GM18861 (cell line): ENCODE measurements around the gene CERS6.
"Not testable (repeated sequence)": the region's sequence is repeated elsewhere in the genome, so short reads cannot be mapped to it uniquely, and the experiment has no call there.

ENCODE experiments used
- ATAC-seq: cut with Tn5 transposase; IDR thresholded peaks from one replicate; pipeline ENCODE4 v1.9.1; 2021; ENCODE audit not compliant: unreplicated experiment

CERS6 gene, protein sequence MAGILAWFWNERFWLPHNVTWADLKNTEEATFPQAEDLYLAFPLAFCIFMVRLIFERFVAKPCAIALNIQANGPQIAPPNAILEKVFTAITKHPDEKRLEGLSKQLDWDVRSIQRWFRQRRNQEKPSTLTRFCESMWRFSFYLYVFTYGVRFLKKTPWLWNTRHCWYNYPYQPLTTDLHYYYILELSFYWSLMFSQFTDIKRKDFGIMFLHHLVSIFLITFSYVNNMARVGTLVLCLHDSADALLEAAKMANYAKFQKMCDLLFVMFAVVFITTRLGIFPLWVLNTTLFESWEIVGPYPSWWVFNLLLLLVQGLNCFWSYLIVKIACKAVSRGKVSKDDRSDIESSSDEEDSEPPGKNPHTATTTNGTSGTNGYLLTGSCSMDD

DNA sequence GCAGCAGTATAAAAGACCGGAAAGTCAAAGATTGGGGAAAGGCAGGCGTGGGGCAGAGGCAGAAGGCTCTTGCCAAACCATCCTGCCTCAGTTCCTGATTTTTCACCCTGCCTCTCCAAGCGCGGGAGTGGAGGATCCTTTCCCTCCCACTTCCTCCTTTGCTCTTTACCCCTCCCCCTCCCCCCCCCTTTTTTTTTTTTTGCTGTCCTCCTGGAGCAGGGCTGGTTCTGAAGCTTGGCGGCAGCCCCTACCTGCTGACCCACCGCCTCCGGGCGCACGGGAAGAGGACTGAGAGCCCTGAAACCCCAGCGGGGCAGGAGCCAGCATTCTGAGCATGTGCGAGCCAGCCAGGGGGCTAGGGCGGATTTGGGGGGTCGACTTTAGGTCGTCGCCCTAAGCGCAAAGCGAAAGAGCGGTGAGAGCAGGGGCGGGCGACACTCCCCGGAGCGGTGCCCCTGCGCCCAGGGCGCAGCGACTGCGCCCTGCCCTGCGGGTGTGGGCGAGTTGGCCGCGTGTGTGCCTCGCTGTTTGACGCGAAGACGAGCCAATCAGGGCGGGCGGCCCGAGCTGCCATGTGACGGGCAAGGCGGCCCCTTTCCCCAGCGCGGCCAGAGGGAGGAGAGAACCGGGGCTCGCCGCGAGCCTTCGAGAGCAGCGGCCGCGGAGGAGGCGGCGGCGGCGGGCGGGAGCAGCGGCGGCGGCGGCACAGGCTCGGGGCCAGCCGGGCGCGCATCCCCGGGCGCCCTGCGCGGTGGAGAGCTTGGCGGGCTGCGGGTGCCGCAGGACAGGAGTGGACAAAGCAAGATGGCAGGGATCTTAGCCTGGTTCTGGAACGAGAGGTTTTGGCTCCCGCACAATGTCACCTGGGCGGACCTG, at the start of gene CERS6:
TSS of gene CERS6 (plus strand) at position 628 of the 876 bp plus-strand sequence. CDS start at position 805, 177 bp downstream.
- ATAC-seq = peak; percentile 87

DNA sequence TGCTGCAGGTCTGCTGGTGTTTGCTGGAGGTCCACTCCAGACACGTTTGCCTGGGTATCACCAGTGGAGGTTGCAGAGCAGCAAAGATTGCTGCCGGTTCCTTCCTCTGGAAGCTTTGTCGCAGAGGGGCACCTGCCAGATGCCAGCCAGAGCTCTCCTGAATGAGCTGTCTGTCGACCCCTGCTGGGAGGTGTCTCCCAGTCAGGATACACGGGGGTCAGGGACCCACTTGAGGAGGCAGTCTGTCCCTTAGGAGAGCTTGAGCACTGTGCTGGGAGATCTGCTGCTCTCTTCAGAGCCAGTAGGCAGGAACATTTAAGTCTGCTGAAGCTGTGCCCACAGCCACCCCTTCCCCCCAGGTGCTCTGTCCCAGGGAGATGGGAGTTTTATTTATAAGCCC, 43.8 kb upstream of the CERS6 start:
- not testable (repeated sequence) for ATAC-seq

DNA sequence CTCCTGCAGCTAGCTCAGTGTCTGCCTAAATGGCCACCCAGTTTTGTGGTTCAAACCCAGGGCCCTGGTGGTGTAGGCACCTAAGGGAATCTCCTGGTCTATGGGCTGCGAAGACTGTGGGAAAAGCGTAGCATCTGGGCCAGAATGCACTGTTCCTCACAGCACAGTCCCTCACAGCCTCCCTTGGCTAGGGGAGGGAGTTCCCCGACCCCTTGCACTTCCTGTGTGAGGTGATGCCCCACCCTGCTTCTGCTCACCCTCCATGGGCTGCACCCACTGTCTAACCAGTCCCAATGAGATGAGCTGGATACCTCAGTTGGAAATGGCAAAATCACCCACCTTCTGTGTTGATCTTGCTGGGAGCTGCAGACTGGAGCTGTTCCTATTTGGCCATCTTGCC, 43.0 kb upstream of the CERS6 start:
- ATAC-seq = not testable (repeated sequence)

DNA sequence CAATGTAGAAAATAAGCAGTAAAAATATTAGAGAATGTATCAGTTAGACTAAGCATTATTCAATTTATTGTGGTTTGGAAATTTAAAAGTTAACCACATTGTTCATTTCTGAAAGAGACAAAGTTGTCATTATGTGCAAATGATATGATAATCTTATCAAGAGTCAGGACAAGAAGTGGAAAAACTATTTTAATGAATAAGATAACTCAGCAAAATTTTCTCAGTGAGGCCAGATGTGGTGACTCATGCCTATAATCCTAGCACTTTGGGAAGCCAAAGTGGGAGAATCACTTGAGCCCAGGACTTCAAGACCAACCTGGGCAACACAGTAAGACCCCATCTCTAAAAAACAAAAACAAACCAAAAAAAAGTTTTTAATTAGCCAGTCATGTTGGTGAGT, 39.5 kb upstream of the CERS6 start:
- ATAC-seq = no peak

DNA sequence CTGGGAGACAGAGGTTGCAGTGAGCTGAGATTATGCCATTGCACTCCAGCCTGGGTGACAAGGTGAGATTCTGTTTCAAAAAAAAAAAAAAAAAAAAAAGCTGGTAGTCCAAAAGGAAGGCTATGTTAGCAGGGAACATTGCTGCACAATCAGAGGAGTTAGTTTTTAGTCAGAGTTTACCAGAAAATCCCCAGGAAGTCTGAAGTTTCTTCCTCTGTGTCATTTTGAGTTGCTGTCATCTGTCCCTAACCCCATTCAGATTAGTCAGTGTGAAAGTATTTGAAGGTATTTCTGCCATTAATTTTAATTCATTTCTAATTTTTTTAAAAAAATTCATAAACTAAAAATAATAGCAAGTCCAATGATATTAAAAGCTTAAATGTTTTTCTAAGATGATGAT, 33.5 kb upstream of the CERS6 start:
- peak; percentile 84 for ATAC-seq

DNA sequence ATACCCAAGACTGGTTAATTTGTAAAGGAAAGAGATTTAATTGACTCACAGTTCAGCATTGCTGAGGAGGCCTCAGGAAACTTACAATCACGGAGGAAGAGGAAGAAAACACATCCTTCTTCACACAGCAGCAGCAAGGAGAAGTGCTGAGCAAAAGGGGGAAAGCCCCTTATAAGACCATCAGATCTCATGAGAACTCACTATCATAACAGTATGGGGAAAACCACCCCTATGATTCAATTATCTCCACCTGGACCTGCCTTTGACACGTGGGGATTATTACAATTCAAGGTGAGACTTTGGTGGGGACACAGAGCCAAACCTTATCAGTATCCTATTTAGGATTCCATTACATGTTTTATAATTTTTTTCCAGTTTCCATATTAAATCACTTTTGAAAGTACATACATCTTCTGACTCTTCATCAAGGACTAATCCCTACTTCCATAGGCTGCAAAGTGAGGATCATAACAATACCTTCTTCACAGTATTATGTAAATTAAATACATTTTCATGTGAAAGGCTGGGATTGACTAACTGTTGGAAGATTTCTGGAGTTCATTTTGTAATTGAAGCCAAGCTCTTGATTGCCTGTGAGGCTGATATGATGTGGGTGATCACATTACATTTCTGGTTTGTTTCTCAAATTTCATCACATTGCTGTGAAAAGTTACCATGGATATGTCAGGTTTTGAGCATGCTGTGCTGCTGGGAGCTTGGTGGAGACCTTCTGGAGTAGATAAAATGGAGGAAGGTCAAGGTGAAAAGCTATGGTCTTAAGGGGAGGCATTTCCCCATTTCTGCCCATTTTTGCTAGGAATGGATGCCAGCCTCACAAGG, 31.7 kb upstream of the CERS6 start:
- no peak for ATAC-seq

DNA sequence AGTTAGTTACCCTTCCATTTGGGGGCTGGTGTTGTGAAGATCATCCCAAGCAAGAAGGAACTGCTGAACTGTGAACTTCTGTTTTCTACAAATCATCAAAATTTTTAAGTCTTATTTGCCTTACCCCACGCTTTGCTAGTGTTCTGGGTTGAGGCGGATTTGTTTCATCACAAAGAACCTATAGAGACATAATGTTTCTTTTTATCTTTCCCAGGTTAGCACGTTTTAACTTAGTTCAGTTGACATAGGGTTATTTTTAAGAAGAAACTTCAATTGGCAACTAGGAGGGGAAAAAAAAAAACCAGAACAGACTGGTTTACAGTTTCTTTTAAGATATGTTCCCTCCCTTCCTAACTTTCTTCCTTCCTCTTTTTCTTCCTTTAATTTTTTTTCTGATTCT, 31.1 kb upstream of the CERS6 start:
- ATAC-seq = no peak

DNA sequence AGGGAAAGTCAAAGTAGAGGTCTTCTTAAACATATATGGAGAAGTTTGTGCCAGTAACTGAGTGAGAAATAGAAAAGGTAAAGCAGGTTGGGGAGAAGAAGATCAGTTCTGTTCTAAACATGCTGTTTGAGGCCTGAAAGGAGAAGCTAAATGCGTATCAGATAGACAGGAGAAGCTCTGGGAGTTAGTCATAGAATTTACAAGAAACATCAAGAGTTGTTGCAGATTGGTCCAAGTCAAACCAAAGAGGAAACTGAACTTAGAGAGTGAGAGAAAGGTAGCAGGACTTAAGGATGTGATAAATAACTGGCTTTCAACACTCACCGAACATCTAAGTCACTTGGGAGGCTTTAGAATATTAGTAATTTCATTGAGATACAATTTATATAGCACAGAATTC, 29.2 kb upstream of the CERS6 start:
- no peak for ATAC-seq

DNA sequence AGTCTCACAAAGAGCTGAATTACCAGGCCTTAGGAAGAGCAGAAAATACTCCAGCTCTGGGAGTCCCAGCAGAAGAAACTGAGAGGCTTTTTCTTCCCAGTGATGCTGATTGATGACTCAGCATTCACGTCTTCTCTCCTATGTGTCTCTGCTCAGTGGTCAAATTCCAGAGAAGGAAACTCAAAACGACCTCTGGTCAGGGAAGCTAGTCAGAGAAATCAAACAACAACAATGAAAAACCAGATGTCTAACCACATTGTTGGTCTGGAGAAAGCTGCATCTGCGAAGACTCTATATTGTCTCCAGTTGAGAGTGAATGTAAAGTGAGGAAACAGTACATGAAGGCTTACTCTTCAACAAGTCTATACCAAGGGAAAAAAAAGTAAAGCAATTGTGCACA, 28.6 kb upstream of the CERS6 start:
- ATAC-seq = no peak

DNA sequence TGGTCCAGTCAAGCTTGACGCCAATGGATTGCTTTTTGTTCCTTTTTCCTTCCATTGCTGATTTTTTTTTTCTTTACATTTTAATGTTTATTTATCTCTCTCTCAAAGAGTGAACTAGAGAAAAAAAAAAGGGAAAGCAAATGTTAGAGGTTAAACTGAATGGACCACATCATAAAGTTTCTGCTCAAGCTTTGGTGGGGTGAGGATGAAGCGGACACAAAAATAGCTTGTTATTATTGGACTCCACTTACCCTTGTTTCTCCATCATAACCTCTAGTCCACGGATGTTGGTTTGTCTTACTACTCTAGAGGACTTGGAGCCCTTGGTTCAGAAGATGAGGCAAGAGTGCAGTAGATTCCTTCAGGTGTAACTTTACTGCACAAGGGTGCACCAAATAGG, 27.6 kb upstream of the CERS6 start:
- ATAC-seq = no peak

DNA sequence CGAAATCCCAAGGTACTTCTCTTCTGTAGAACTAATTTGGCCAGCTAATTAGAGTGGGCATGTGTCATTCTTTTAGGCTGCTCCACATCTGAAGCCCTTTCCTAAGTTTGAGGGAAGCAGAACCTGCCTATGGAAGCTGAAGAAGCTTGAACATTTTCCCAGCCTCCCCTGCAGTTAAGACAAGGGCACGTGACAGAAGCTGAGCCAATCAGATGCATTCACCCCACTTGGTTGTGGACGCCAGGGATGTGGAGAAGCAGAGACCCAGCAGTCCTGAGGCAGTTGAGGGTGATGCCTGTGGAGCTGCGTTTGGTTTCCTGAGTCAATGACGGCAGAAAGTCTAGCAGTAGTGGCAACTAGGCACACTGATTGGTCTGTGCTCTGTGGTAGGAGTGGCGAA, 26.1 kb upstream of the CERS6 start:
- no peak for ATAC-seq

DNA sequence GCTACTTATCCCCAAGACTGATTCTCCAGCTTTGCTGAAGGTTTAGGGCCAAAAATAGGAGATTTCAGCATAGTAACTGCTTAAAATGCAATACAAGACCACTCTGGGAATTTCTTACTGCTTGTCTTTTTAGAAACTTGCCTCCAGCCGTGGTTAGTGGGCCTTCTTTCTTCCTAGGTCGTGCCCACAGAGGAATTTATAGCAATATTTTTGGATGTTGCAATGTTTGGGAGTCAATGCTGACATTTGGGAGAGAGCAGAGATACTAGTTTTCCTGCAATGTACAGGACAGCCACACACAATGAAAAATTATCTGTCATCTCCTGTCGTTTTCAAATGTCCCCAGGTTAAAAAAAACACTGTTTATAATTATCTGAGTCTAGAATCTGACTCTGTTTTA, 25.6 kb upstream of the CERS6 start:
- no peak for ATAC-seq

DNA sequence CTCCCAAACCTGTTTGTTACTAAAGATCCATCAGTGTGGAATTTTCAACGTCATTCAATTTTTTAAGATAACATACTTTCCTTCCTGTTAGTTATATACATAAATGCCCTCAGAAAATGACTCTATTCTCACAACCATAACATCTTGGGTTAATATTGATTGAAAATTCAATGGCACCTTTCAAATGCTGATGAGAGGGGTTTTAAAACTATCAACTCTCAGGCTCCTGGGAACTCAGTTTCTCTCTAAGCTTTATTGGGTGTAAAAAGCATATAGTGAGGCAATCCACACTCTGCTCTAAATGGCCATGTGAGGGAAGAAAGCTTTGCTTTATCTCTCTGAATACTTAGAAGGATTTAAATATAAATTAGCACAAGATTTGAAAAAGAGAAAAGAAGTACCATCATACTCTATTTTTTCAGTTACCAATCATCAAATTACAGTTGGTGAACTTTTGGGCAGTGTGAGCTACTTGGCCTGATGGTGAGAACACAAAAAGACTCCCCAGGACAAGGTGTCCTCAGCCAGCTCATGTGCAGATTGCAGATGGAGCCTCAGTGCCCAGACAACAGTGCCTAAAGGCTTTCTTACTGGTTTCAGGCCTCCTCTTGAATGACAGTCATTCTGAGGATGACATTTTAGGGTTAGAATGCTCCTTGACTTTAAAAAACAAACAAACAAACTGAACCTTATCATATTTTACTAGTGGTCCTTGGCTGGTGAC, 24.6 kb upstream of the CERS6 start:
- ATAC-seq = no peak

DNA sequence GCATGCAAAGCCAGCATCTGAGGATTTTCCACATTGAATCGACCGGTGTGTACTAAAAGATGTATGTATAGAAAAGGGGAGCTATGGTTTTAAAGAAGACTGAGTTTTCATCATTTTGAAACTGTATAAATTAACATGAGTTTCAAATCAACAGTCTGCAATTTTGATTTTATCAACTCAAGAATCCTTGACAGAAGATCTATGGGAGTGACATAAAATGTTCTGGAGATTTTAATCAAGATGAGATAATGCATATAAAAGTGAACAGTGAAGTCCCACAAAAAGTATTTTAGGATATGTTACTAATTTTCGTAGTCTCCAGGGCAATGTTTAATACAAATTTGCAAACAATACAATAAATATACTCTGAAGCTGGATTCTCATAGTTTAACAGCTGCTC, 24.0 kb upstream of the CERS6 start:
- ATAC-seq = no peak

DNA sequence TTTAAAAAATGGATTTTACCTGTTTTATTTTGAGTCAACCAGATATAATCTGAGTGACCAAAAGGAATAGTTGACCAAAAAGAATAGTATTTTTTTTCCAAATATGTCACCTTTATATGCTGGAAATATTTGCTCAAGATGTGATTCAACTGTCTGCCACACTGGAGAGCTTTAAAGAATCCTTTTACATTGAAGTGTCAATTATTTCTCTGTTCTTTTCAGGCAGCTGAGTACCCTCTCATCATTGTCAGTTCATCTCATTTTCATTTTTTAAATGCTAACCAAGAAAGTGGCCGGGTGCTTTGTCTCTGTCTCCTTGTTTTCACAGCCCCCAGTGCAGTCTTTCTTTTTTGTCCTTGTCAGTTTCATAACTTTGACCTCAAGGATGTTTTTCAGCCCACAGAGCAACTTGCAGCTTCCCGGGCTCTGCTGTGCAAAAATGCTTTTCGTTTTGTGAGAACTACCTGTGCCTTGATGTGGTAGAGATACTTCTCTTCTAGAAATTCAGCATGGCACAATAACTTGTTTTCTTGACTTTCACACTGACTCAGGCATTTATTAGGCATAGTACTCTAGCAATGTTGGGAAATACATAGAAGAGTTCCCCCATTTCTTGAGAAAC, 23.4 kb upstream of the CERS6 start:
- ATAC-seq = no peak

DNA sequence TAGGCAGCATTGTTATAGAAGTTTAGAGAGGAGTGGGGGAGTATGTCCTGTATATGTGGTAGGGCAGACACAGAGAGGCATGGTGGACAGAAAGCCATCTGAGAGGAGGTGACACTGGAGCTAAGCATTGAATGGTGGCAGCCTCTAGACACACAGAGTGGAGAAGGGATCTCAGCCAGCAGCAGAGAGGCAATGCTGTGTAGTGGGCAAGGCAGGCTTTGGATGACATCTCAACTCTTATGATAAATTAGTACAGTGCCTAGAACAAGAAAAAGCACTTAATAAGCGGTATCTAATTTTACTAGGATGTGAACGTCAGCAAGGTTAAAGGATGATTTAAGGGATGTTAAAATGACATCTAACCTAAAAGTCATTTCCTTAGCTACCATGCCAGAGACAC, 22.5 kb upstream of the CERS6 start:
- no peak for ATAC-seq

DNA sequence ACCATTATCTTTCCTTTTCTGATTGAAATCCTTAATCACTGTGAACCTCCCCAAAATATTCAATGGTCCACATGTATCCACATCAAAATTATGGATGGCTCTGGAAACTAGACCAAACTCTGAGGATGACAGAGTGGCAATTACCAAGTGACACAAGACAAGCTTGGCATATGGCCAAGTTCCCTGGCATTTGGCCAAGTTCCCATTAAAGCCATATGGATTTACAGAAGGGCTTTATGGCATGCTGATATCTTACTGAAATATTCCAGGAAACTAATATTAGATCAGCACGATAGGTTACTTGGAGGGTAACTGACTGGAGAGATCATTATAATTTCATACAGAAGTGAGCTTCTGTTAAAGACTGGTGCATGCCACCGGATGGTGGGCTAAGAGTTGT, 21.9 kb upstream of the CERS6 start:
- ATAC-seq = no peak

DNA sequence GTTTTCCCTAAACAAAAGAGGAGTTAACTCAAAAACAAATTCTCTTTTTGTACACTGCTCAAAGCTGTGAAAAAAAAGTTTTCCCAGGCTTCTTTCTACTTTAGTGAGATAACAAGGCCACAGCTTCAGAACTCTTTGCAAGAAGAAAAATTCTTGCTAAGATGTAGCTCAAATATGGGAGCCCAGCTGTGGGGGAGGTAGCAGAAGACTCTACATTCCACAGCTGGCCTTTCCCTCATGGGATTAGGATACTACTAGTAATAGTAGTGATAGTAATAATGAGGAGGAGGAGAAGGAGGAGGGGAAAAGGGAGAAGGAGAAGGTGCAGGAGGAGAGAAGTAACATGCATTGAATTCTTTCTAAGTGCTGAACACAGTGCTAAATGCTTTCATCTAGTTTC, 19.2 kb upstream of the CERS6 start:
- no peak for ATAC-seq

DNA sequence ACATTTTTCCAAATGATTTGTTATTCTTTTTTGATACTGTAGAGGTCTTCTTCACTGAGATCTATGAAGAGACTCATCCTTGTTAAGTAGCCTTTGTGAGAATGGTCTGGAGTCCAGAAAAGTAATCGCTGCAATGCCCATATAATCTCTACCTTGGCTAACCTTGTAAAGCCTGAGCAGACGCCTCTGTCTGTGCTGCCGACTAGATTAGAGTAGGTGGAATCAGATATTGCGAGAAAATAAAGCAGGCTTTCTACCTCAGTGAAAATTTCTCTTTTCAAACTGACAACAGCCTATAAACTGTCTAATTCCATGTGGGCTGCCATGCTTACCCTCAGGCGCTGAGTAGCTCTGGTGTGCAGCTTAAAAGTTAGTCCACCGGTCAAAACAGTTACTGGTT, 17.5 kb upstream of the CERS6 start:
- ATAC-seq = no peak

DNA sequence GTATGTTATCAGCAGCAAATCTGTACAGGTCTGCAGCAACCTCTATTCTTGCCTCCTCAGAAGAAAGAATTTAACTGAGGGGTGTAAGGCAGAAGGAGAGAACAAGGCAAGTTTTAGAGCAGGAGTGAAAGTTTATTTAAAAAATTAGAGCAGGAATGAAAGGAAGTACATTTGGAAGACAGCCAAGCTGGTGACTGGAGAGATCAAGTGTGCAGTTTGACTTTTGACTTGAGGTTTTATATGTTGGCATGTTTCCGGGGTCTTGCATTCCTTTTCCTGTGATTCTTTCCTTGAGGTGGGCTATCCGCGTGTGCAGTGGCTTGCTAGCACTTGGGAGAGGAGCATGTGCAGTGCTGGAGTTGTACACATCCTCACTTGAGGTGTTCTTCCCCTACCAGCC, 16.5 kb upstream of the CERS6 start:
- no peak for ATAC-seq
